CD4-positive, alpha-beta T cell treated with Interleukin-17A for 1 hour (primary cell): Measurements from ENCODE around the gene XYLT1.
A peak's percentile ranks its signal among the peaks of the same experiment; 100 is the strongest.
"Not testable (repeated sequence)": the region's sequence is repeated elsewhere in the genome, so short reads cannot be mapped to it uniquely, and the experiment has no call there.

Experiments
- DNase-seq: peaks from one replicate; pipeline ENCODE4 v3.0.0-alpha.2; 2020

XYLT1 gene

GRCh38 chr16:17488506-17488905 lies 17.7 kb upstream of the XYLT1 start:
- DNase-seq = no peak

GRCh38 chr16:17483351-17483750 lies 12.6 kb upstream of the XYLT1 start:
- DNase-seq = no peak

GRCh38 chr16:17482341-17482740 lies 11.6 kb upstream of the XYLT1 start:
- not testable (repeated sequence) for DNase-seq

GRCh38 chr16:17481736-17482135 lies 11.0 kb upstream of the XYLT1 start:
- no peak for DNase-seq

GRCh38 chr16:17477260-17477545 lies 6.4 kb upstream of the XYLT1 start:
- DNase-seq = not testable (repeated sequence)

- peak; percentile 58 for DNase-seq
These were observed 5.9 kb upstream of the XYLT1 start for GRCh38 chr16:17476414-17477259.

GRCh38 chr16:17475104-17475503 lies 4.3 kb upstream of the XYLT1 start:
- DNase-seq = no peak

- no peak for DNase-seq
These were observed 3.8 kb upstream of the XYLT1 start for GRCh38 chr16:17474572-17474971.

GRCh38 chr16:17474037-17474436 lies 3.3 kb upstream of the XYLT1 start:
- DNase-seq = no peak

- no peak for DNase-seq
These were observed 1.1 kb upstream of the XYLT1 start for GRCh38 chr16:17471719-17472461.

- DNase-seq = no peak
These were observed 415 bp downstream of the XYLT1 start for GRCh38 chr16:17470182-17470907.

GRCh38 chr16:17469741-17470181 lies 999 bp downstream of the XYLT1 start:
- DNase-seq = peak; percentile 33

GRCh38 chr16:17469011-17469740 lies 1.6 kb downstream of the XYLT1 start:
- no peak for DNase-seq

- no peak for DNase-seq
These were observed 2.1 kb downstream of the XYLT1 start for GRCh38 chr16:17468611-17469010.

GRCh38 chr16:17467923-17468540 lies 2.7 kb downstream of the XYLT1 start:
- peak; percentile 58 for DNase-seq

GRCh38 chr16:17466876-17467275 lies 3.9 kb downstream of the XYLT1 start:
- no peak for DNase-seq

GRCh38 chr16:17465460-17465859 lies 5.3 kb downstream of the XYLT1 start:
- DNase-seq = no peak

GRCh38 chr16:17463335-17463734 lies 7.4 kb downstream of the XYLT1 start:
- no peak for DNase-seq

- DNase-seq = peak; percentile 14
These were observed 8.6 kb downstream of the XYLT1 start for GRCh38 chr16:17461951-17462729.

- no peak for DNase-seq
These were observed 9.9 kb downstream of the XYLT1 start for GRCh38 chr16:17460890-17461289.

- no peak for DNase-seq
These were observed 10.7 kb downstream of the XYLT1 start for GRCh38 chr16:17459903-17460521.
